Hepatocyte (in vitro differentiated cells): Measurements from ENCODE around the gene MYO1B.

Source experiments
- CTCF ChIP-seq: fragments of 200-600 bp; sonication (generic); IDR thresholded peaks from 2 replicates; pipeline ENCODE4 v1.5.1; 2016; ENCODE audit warnings: antibody characterized with exemption, mild to moderate bottlenecking; ENCODE audit not compliant: poor library complexity
- EZH2phosphoT487 ChIP-seq: fragments of 200-600 bp; sonication (generic); IDR thresholded peaks from one replicate; pipeline ENCODE4 v1.6.1; 2018; ENCODE audit warnings: antibody characterized with exemption, mild to moderate bottlenecking, low read depth, moderate library complexity; ENCODE audit not compliant: unreplicated experiment, severe bottlenecking

- TF ChIP-seq CTCF (no peak), EZH2phosphoT487 (no peak)
These were observed 159.4 kb downstream of the MYO1B start for GRCh38 chr2:191404568-191404991.
